Stimulated activated CD4-positive, alpha-beta T cell treated with anti-CD3 and anti-CD28 coated beads, TNF-alpha, amount 100 ng/mL, for 1 hour (primary cell): ENCODE data around the gene NBEAL2.

Source experiments
- DNase-seq, 3 donors: peaks; one replicate each; pipeline ENCODE4 v3.0.0-alpha.2; 2020; ENCODE audit warnings: low read depth in 3 of 3, low spot score in 1 of 3

Gene NBEAL2

DNA sequence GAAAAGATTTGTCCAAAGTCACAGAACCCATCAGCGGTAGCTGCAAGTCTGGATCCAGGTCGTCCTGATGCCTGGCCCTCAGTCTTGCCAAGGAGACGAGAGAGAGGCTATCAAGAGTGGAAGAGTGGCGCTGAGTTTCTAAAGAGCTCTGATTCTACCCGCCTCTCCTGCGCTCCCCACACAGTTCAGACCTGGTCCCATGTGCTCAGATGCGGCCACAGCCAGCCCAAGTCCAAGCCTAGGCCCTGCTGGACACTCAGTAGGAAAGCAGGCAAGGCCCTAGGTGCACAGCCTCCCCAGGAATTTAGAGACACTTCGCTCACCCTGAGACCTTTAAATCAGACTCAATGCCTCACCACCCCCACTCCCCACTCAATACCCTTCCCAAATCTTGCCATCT lies 35.3 kb upstream of the NBEAL2 start:
- DNase-seq: no peak

- no peak for DNase-seq
Measured at GRCh38 chr3:46946416-46946815, 33.0 kb upstream of the NBEAL2 start.

- peak; percentile 12 to 69 (median 39) for DNase-seq
Measured at GRCh38 chr3:46946856-46947545, 32.5 kb upstream of the NBEAL2 start.

GRCh38 chr3:46947546-46947901 lies 31.9 kb upstream of the NBEAL2 start:
- no peak for DNase-seq

- DNase-seq: peak in 2 of 3 donors; percentile 48 to 62
Measured at GRCh38 chr3:46947981-46948791, 31.3 kb upstream of the NBEAL2 start.

DNA sequence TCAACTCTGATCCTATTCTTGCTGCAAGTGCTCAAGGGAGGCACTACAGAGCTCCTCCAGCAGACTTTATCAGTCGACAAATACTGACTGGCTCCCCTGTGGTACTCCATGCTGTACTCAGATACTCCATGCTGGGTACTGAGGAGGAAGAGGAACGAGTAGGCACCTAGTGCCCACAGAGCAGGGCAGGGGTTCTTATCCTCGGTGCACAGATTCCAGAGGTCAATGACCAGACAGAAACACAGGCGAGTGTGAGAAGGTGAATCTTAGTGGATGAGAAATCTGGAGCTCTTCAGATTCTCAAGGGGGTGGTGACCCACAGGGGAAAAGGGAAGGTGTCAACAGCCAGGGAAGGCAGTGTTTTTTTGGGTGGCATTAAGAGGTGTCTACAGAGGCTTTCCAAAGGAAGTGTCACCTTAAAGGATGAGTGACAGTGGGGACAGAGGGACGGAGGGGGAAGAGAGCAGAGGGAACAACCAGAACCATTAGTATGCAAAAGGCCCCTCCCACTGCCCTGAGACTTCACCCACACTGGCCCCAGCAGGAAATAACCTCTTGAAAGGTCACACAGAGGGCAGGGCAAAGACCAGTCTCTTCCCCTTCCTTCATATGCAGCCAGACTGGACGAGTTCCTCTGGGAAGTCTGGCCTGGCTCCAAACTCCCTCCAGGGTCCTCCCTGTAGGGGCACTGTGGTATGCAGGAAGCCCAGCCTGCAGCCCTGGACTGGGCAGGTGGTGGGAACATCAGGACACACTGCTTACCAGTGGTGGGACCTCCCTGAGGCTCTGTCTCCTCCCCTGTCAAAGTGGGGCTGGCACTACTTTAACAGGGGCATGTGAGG lies 30.4 kb upstream of the NBEAL2 start:
- no peak for DNase-seq

GRCh38 chr3:46950177-46950576 lies 29.3 kb upstream of the NBEAL2 start:
- DNase-seq: no peak

GRCh38 chr3:46950650-46951241 lies 28.7 kb upstream of the NBEAL2 start:
- no peak for DNase-seq

DNA sequence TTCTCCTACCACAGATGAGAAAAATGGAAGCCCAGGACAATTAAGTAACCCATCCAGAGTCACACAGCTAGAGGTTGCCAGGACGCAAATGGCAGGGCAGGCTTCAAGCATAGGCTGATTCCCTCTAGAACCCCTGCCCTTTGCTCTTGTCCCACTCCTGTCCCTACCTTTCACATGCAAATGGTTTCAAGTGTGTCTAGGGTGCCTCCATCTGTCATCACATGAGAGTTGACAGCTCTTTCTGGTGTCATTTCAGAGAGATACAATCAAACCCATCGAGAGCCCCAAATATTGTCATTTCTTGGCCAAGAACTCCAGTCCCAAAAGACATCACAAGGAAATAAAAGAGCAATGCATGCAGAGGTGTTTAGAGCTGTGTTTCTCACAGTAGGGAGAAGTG lies 26.7 kb upstream of the NBEAL2 start:
- DNase-seq: no peak

- no peak for DNase-seq
Measured at GRCh38 chr3:46953234-46954010, 26.0 kb upstream of the NBEAL2 start.

DNA sequence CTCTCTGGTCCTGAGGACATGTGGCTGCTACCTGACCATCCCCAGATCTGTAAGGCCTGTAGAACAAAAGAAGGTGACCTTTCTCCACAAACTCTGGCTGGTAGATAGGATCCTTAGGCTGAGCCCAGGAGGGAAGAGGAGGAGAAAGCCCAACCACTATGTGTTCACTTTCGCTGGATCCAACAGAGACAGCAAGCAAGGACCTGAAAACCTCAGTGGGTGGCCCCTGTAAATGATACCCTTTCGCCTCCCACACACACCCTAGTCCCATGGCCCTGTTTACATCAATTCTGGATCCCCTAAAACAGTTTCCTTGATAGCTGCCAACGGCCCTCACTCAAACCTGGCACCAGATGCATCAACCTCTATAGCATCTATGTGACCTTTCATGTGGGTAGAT lies 25.3 kb upstream of the NBEAL2 start:
- no peak for DNase-seq

- no peak for DNase-seq
Measured at GRCh38 chr3:46955157-46955556, 24.3 kb upstream of the NBEAL2 start.

- no peak for DNase-seq
Measured at GRCh38 chr3:46955801-46956259, 23.6 kb upstream of the NBEAL2 start.

DNA sequence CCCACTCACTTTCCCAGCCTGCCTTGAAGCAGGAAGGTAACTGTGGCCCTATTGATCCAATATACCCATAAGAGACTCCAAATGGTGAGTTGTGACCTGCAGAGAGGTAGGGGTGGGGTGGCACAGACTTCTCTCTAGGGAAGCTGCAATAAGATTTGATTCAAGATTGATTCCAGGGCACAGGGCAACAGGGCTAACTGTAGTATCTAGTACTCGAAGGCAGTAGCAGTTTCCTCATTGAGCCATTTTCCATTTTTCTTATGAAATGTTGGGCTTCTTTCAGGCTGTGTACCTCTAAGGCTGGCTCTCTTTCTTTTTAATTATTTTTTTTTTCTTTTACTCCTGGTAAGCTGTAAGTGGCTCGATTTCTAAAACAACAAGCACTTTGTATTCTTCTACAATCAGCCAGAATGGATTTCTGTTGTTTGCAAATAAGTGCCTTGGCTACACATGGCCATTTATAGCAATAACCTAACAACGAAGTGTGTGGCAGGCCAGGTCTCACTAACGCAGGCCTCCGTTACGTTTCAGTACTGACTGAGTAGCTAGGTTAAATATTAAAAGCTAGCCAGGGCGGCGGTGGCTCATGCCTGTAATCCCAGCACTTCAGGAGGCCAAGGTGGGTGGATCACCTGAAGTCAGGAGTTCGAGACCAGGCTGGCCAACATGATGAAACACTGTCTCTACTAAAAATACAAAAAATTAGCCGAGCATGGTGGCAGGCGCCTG lies 22.2 kb upstream of the NBEAL2 start:
- DNase-seq: no peak

GRCh38 chr3:46958467-46959160 lies 20.9 kb upstream of the NBEAL2 start:
- no peak for DNase-seq

DNA sequence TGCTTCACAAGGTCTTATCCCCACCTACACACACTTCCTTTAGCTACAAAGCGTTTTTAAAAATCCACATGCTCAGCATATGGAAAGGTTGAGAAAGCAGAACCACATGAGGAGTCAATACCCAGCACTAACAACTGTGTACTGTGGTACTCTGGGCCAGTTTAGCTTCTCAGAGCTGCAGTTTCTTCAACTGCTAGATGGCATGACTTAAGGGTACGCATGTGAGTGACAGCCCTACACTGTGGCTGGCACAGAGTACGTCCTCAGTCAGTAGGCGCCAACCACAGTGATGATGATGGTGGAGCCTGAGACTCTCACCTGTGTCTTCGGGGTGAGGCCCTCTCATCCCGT lies 20.3 kb upstream of the NBEAL2 start:
- DNase-seq: no peak

DNA sequence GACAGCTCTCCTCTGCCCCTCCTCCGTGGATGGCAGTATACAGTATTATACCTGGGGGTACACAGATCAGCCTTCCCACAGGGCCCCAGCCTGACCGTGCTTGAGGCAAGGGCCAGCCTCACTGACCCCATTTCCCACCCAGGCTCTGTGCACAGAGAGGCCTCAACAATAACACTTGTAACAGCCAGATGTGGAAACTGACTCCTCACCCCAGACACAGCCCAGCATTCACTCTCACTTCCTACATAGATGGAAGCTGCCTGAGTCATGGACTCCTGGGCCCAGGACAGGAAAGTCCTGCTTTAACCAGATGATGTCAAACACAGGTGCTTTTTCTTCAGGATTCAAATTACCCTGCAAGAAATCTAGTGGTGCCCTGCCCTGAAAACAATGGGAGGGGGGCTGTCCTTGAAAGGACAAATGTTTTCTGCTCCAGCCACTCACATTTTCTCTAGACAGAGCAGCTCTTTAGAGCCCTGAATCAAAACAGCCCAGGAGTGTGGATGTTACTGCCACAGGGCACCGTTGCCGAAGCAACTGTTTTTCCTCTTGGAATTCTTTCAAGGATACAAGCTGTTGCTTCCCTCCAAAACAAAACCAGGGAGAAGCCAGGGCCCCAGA lies 19.3 kb upstream of the NBEAL2 start:
- DNase-seq: no peak

DNA sequence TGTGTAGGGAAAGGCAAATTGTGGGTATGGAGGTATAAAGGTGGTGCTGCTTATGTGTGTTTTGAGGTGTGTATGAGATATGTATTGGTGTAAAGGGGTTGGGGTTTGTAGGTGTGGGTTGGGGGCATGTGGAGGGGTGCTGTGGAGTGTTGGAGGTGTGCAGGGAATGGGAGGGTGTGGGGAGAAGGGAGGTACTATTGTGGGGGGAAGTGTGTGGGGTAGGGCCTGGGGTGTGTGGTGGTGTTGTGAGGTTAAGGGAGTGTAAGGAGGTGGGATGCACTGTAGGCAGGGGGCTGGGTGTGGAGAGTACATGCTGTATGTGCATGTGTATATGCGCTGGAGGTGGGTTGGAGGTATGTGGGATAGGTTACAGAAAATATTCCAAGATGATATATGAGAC lies 18.6 kb upstream of the NBEAL2 start:
- DNase-seq: no peak

DNA sequence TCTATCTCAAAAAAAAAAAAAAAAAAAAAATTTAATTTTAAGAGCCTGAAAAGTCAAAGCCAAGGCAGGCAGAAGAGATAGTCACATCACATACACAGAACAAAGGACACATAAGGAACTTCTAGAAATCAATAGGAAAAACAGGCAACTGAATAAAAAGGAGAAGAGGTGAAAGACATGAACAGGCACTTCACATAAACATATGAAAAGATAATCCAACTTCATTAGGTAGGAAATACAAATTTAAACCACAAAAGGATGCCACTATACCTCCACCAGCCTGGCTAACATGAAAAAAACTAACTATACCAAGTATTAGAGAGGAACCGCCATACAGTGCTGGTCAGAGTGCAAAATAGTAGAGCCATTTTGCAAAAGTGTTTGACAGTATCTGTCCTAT lies 17.0 kb upstream of the NBEAL2 start:
- no peak for DNase-seq
